Right lobe of liver (tissue), 4 donors: Measurements from ENCODE around the gene ELP6.

Source experiments
- CTCF ChIP-seq, 4 donors: fragments of 200-600 bp in 3 of 4; fragments of 450-650 bp in 1 of 4; IDR thresholded peaks; one replicate each; pipeline versions ENCODE4 v1.5.1 to v1.8.0; 2016 to 2022; ENCODE audit warnings: antibody characterized with exemption in 4 of 4, mild to moderate bottlenecking in 2 of 4
- POLR2A ChIP-seq: fragments of 450-650 bp; IDR thresholded peaks from one replicate; pipeline ENCODE4 v1.6.1; 2017; ENCODE audit warnings: antibody characterized with exemption, mild to moderate bottlenecking
- donor health status: DM: no; HTN: no; CAD: no.
- donor health status: DM: no; HTN: no; CAD: no.
- donor health status: DM: no; HTN: yes; CAD: no.

GRCh38 chr3:47495111-47495510 is 18.4 kb downstream of the ELP6 start:
- no peak for TF ChIP-seq CTCF (IDR thresholded peaks at IDR 0.05)
- no peak for TF ChIP-seq POLR2A
